ENCODE results near the gene POM121L2. TPM values are rescaled to one million over a fixed set of nuclear protein-coding genes. Genes with fewer than 3 reads are reported as not detected.
A peak's percentile ranks its signal among the peaks of the same experiment; 100 is the strongest.

The POM121L2 gene
- total RNA-seq, 1 experiment from 2014 or later = not detected

- Histone ChIP-seq H3K4me3 (replicated peaks in 1 of 2; ENCODE audit: low read depth in 1 of 2, low read length in 2 of 2) (no peak overlapping the region), H4K20me1 (ENCODE audit: insufficient read depth) (no peaks in the 10 kb centered on the region), H3K4me2 (ENCODE audit: low read length) (no peak overlapping the region), H3K79me2 (ENCODE audit: insufficient read depth, low read length) (no peaks in the 10 kb centered on the region), H3K4me1 (ENCODE audit: control insufficient read depth in 1 of 2, insufficient read depth in 2 of 2, low read length in 2 of 2) (peaks cover 0 to 6% of the 10 kb centered on the region in 2 experiments; a peak in 1 of 4 replicates), H3K27me3 (ENCODE audit: insufficient read depth, low read length) (no peaks in the 10 kb centered on the region), H3K36me3 (ENCODE audit: control insufficient read depth in 1 of 2, insufficient read depth in 2 of 2, low read length in 2 of 2) (no peaks in the 10 kb centered on the region), H3K27ac (ENCODE audit: low read depth, low read length) (no peak overlapping the region), H3K9me3 (ENCODE audit: control insufficient read depth in 1 of 2, insufficient read depth in 1 of 2, low read depth in 1 of 2, low read length in 2 of 2) (no peaks in the 10 kb centered on the region), H2AFZ (ENCODE audit: low read depth, low read length, poor library complexity, severe bottlenecking) (peak overlapping the region; percentile 33), H3K9ac (ENCODE audit: low read length) (no peak overlapping the region), H3K9me2 (ENCODE audit: insufficient read depth) (no peaks in the 10 kb centered on the region)
- BruUV-seq (replicated peaks) = no TSS peak
- RAD21 ChIA-PET (ENCODE audit: low non-redundant PET in 1 of 2, low total read pairs in 2 of 2, uncharacterized antibody in 2 of 2, unreplicated experiment in 2 of 2) = no interaction called here
- ATAC-seq = no peak
- CTCF ChIA-PET = no interaction called here
- DNase-seq (ENCODE audit: low read depth, low spot score) = no peak
- POLR2A ChIA-PET = no interaction called here
- TF ChIP-seq ELF1 (IDR thresholded peaks at IDR 0.05; ENCODE audit: borderline replicate concordance, low read depth) = no peak
- TF ChIP-seq FOSL1 (IDR thresholded peaks at IDR 0.05; ENCODE audit: low read depth) = no peak
- TF ChIP-seq EZH2phosphoT487 (IDR thresholded peaks at IDR 0.05; ENCODE audit: borderline replicate concordance) = no peak
- TF ChIP-seq CEBPB (IDR thresholded peaks at IDR 0.05; ENCODE audit: low read depth) = no peak
- TF ChIP-seq REST (IDR thresholded peaks at IDR 0.05; ENCODE audit: low read depth) = no peak
- no peak for TF ChIP-seq YY1 (IDR thresholded peaks at IDR 0.05; ENCODE audit: extremely low read depth, insufficient replicate concordance, low read depth, low read length)
- TF ChIP-seq EGR1 (IDR thresholded peaks at IDR 0.05; ENCODE audit: low read depth) = no peak
- no peak for TF ChIP-seq CBX3 (IDR thresholded peaks at IDR 0.05; ENCODE audit: low read depth)
- TF ChIP-seq TCF7L2 (IDR thresholded peaks at IDR 0.05; ENCODE audit: borderline replicate concordance, extremely low read depth, insufficient read depth, insufficient read length) = no peak
- no peak for TF ChIP-seq JUND (IDR thresholded peaks at IDR 0.05)
- TF ChIP-seq ZNF274 (IDR thresholded peaks at IDR 0.05; ENCODE audit: low read depth, low read length) = no peak
- TF ChIP-seq EZH2 (IDR thresholded peaks at IDR 0.05) = no peak
- TF ChIP-seq RAD21 (IDR thresholded peaks at IDR 0.05; ENCODE audit: low read depth) = no peak
- TF ChIP-seq POLR2AphosphoS5 (IDR thresholded peaks at IDR 0.05; ENCODE audit: low read depth, low read length) = no peak
- TF ChIP-seq, protein P1, sequence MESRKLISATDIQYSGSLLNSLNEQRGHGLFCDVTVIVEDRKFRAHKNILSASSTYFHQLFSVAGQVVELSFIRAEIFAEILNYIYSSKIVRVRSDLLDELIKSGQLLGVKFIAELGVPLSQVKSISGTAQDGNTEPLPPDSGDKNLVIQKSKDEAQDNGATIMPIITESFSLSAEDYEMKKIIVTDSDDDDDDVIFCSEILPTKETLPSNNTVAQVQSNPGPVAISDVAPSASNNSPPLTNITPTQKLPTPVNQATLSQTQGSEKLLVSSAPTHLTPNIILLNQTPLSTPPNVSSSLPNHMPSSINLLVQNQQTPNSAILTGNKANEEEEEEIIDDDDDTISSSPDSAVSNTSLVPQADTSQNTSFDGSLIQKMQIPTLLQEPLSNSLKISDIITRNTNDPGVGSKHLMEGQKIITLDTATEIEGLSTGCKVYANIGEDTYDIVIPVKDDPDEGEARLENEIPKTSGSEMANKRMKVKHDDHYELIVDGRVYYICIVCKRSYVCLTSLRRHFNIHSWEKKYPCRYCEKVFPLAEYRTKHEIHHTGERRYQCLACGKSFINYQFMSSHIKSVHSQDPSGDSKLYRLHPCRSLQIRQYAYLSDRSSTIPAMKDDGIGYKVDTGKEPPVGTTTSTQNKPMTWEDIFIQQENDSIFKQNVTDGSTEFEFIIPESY (IDR thresholded peaks at IDR 0.05; ENCODE audit: extremely low read depth, insufficient replicate concordance, low read length) = no peak
- intact Hi-C loops (cut with micrococcal nuclease) = no loop called here
Measured at GRCh38 chr6:27288136-27289044, 23.7 kb downstream of the POM121L2 start.
